ENCODE results near the gene TMEM267. TPM values are rescaled to one million over a fixed set of nuclear protein-coding genes. Genes with fewer than 3 reads are reported as not detected.
A peak's percentile ranks its signal among the peaks of the same experiment; 100 is the strongest.
"Not testable (repeated sequence)": the region's sequence is repeated elsewhere in the genome, so short reads cannot be mapped to it uniquely, and the experiment has no call there.

Gene TMEM267
- total RNA-seq, 2 donors from 2014 or later, result 8.0 to 9.9 TPM

DNA sequence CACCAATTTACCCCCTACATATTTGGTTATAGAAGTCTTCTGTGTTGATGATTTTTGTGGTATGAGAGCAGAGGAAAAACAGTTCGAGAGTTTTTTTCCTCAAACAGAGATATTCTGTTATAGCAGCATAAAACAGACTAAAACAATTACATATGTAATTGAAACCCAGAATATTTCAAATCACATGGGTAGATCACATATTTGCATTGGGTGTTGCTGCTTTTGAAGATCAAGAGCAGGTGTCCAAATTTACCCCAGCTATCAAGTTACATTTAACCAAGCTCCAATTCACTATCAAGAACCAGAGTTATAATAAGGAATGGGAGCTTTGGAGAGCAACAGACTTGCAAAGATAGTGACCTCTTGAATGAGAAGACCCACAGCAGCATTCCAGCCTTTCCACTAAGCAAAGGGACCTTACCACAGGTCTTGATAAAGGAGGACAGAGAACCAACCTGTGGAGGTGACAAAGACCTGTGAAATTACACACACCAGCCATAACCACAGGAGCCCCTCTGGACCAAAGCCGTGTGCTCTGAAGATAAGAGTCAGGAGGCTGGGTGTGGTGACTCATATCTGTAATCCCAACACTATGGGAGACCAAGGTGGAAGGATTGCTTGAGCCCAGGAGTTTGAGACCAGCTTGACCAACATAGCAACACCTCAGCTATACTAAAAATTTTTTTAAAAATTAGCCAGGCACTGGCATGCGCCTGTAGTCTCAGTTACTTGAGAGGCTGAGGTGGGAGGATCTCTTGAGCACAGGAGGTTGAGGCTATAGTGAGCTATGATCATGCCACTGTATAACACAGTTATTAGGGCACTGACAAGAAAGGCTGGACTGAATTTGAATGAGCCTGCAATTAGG lies 67.5 kb downstream of the TMEM267 start:
- DNase-seq (no peak), ATAC-seq (no peak)
- intact Hi-C loops (cut with DNase I), result no loop called here

DNA sequence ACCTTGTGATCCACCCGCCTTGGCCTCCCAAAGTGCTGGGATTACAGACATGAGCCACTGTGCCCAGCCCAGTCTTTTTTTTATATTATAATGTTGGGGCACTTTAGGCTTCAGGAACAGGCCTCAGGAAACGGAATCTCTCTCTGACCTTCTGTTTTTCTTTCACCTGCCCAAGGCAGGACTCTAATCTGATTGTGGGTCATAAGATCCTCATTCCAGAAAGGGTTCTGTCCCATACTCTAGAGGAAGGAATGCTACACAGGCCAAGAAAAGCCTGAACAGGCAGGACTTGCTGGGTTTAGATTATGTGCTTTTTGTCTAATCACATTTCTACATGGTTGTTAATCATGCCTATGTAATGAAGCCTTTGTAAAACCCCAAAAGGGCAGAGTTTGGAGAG lies 69.7 kb downstream of the TMEM267 start:
- intact Hi-C loops (cut with DNase I), result no loop called here
- ATAC-seq, result no peak
- DNase-seq, result no peak

DNA sequence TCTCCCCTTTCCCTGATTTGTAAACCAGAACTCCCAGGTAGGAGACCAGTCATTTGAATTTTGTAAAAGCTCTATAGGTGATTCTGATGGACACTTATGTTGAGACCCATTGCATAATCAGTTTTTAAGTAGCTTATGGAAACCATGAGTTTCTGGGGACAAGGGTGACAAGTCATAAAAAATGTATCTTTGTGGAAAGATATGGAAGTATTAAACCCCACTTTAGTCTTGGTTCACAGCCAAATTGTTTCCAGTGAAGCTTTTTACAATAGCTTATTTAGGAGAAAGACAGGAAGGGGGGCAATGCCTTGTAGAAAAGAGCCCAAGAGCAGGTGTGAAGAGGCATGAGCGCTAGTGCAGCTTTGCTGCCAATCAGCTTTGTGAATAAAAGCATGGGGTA lies 71.0 kb downstream of the TMEM267 start:
- no peak for ATAC-seq
- intact Hi-C loops (cut with DNase I), result no loop called here
- no peak for DNase-seq

DNA sequence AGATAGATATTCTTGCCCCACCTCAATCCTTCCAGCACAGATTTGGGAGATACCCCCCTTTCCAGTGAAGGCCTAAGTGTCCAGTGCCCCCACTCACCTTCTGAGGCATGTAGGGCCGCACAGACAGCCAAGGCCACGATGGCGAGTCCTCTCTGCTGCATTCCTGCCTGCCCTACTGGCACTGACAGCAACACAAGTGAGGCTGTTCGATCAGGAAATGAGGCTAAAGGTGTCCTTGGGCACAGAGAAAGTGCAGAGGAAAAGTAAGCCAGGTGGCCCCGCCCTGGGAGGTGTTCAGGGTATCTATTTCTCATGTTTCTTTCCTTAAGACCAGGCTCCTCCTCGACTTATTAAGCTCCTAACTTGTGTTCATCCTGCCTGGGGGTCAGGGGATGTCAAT lies 71.5 kb downstream of the TMEM267 start, which contains the start of gene CCL28:
Gene CCL28 (minus strand): TSS at position 236 of the 400 bp plus-strand sequence. CDS start 75 bp downstream, at position 161.
- intact Hi-C loops (cut with DNase I), result no loop called here
- DNase-seq (no peak), ATAC-seq (no peak)

DNA sequence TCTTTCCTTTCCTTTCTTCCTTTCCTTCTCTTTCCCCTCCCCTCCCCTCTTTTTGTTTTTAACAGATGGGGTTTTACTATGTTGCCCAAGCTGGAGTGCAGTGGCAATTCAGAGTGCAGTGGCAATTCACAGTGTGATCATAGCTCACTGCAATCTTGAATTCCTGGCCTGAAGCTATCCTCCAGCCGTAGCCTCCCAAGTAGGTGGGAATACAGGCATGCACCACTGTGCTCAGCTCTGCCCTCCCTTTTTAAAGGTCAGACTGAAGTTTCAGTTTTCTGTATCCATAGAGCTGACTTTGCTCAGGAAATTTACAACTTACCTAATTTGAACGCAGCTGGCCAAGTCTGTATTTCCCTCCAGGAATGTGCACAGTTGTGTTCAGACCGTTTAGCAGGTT lies 72.2 kb downstream of the TMEM267 start:
- intact Hi-C loops (cut with DNase I), result no loop called here
- DNase-seq, result no peak
- no peak for ATAC-seq

DNA sequence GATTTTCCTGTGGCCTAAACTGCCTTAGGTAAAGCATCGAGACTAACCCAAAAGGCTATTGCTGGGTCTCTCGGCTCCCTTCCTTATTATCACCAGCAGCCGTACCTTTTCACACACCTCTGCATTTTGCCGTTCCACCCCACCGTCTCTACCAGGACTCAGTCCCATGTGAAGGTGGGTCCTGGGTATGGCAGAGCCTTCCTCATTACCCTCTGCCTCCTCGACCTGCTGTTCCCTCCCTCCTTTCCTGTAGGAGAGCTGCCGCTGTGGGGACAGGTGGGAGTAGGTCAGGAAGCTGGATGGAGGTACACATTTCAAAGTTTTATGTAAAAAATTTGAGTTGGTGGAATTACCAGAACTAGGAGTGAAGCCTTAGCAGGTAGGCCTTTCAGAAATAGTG lies 73.3 kb downstream of the TMEM267 start:
- DNase-seq (no peak), ATAC-seq (no peak)
- intact Hi-C loops (cut with DNase I), result no loop called here

DNA sequence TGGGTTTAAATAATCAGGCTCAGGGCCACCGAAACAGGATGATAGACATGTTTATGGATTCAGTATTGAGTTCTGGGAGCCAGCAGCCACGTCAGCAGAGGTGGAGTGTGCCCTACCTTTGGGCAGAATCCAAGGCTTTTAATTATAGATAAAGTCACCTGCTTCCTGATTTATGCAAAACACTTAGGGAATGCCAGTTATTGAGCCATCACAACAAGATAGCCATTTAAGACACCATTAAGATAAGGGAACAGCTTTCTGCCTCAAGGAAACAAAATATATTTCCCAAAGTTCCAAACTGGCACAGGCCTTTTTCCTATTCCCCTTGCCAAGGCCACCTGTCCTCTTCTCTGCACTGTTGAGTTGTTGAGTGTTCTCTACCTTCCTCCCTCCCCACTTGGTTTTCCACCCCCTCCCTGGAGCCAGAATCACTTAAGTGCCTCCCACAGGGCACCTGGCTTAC lies 73.8 kb downstream of the TMEM267 start:
- DNase-seq, result no peak
- intact Hi-C loops (cut with DNase I), result no loop called here
- no peak for ATAC-seq

DNA sequence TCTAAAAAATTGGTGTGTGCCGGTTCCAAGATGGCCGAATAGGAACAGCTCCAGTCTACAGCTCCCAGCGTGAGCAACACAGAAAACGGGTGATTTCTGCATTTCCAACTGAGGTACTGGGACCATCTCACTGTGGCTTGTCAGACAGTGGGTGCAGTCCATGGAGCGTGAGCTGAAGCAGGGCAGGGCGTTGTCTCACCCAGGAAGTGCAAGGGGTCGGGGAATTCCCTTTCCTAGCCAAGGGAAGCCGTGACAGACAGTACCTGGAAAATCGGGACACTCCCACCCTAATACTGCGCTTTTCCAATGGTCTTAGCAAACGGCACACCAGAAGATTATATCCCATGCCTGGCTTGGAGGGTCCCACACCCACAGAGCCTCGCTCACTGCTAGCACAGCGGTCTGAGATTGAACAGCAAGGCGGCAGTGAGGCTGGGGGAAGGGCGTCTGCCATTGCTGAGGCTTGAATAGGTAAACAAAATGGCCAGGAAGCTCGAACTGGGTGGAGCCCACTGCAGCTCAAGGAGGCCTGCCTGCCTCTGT lies 81.1 kb downstream of the TMEM267 start:
- ATAC-seq; intact Hi-C loops (cut with DNase I); DNase-seq: not testable (repeated sequence)

DNA sequence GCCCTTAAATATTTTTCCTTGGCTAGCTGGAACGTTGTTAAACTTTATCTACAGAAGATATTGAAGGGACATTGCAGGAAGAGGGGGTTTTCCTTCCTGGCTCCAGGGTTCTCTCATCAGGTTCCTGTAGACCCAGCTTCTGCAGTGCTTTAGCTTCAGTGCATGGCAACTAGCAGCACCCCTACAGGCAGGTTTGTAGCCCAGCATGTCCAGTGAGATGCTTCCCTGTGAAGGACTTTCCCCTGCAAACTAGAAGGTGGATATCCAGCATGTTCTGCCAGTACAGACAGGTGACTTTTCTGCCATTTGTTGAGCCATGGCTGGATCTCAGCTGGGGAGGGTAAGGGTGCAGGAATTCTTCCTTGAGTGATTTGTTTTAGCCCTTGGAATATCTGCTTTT lies 81.8 kb downstream of the TMEM267 start:
- intact Hi-C loops (cut with DNase I), result no loop called here
- ATAC-seq (no peak), DNase-seq (no peak)

DNA sequence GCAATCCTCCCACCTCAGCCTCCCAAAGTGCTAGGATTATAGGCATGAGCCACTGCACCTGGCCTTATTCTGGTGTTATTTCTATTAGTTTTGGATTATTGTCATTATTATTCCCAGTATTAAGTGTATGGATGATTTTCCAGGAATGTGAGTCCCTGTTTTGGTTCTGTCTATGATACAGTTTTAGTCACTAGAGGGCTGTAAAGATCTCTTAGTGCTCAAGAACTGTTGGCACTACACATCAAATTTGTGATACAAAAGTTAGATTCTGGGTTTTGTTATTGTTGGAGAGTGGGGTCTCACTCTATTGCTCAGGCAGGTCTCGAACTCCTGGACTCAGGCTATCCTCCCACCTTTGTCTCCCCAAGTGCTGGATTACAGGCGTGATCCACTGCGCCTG lies 83.6 kb downstream of the TMEM267 start:
- intact Hi-C loops (cut with DNase I), result no loop called here

DNA sequence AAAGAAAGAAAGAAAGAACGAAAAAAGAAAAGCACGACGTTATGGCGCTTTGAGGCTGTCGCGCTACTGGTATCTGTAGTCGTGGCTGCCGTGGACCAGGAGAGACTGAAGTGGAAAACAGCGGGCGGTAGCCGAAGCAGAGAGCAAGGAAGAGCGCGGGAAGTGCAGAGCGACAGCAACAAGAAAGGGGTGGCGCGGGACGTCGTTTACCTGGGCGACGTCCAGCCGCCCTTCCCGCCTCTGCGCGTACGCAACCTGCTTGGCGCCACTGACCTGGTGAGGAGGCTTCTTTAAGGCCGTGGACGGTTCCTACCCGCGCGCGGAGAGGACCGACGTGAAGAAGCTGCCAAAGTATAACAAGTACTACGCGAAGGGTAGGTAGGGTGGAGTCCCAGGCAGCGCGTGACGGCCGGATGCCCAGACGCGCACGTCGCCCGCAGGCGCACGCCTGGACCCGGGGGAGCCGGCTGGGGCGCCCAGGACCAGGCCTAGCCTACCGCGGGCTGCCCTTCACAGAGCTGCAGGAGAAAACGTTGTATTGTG lies 86.8 kb downstream of the TMEM267 start:
- intact Hi-C loops (cut with DNase I), result no loop called here
- DNase-seq, result peak; percentile 45
- peak; percentile 92 to 97 for ATAC-seq

More for the DNA sequence above, 83.6 kb downstream of the TMEM267 start:
- DNase-seq, result no peak
- no peak for ATAC-seq

Other genes with a start within 250 kb of the TMEM267 start
- gene HMGCS1, start 170.5 kb downstream of the TMEM267 start, total RNA-seq, result 10 to 100 TPM; 29.5 to 43.8 TPM
- gene CCL28, start 71.5 kb downstream of the TMEM267 start, total RNA-seq, result 1 to 10 TPM; 1.2 to 1.6 TPM
- gene C5orf34, start 31.3 kb upstream of the TMEM267 start, total RNA-seq, result under 1 TPM; 0.35 to 0.44 TPM
- gene PAIP1, start 73.2 kb upstream of the TMEM267 start, total RNA-seq, result 10 to 100 TPM; 80.6 to 91.8 TPM
- gene NNT, start 119.3 kb upstream of the TMEM267 start, total RNA-seq, result 100 to 1,000 TPM; 323 to 422 TPM